HepG2 (cell line): Measurements from ENCODE around the gene ELAVL4.

Experiments
- POLR2A ChIP-seq, 2 experiments: IDR thresholded peaks; 2 replicates each; pipeline ENCODE4 v1.6.1; 2011; ENCODE audit warnings: low read depth in 2 of 2, low read length in 2 of 2, mild to moderate bottlenecking in 1 of 2, moderate library complexity in 1 of 2; ENCODE audit not compliant: insufficient read depth in 1 of 2
- ZNF274 ChIP-seq: sonication (generic); formaldehyde crosslinking; IDR thresholded peaks from 2 replicates; pipeline ENCODE4 v1.5.1; 2020; ENCODE audit warnings: mild to moderate bottlenecking, missing genetic modification reagents

GRCh38 chr1:50147191-50147850, 38.6 kb downstream of the ELAVL4 start:
- no peak for TF ChIP-seq ZNF274 (CRISPR knock-in tag)
- no peak for TF ChIP-seq POLR2A (IDR thresholded peaks at IDR 0.05; ENCODE audit: insufficient read depth in 1 of 2, low read depth in 2 of 2, low read length in 2 of 2)
